Hematopoietic multipotent progenitor cell treated with erythropoietin and hydrocortisone succinate and interleukin-3 and kit ligand, for 15 days (in vitro differentiated cells): ENCODE results near the gene FAF2.
A peak's percentile ranks its signal among the peaks of the same experiment; 100 is the strongest.
"Not testable (repeated sequence)": the region's sequence is repeated elsewhere in the genome, so short reads cannot be mapped to it uniquely, and the experiment has no call there.

Source experiments
- DNase-seq: peaks from one replicate; pipeline ENCODE4 v3.0.0-alpha.2; 2015; ENCODE audit warnings: low spot score

The FAF2 gene

GRCh38 chr5:176416965-176417364 lies 31.2 kb upstream of the FAF2 start:
- DNase-seq: no peak

DNA sequence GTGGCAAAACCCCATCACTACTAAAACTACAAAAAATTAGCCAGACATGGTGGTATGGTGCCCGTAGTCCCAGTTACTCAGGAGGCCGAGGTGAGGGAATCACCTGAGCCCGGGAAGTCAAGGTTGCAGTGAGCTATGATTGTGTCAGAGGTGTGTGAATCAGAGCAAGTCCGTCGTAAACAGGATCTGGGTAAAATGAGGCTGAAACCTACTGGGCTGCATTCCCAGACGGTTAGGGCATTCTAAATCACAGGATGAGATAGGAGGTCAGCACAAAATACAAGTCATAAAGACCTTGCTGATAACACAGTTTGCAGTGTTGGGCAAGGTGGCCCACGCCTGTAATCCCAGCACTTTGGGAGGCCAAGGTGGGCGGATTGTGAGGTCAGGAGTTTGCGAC lies 29.9 kb upstream of the FAF2 start:
- DNase-seq: no peak

DNA sequence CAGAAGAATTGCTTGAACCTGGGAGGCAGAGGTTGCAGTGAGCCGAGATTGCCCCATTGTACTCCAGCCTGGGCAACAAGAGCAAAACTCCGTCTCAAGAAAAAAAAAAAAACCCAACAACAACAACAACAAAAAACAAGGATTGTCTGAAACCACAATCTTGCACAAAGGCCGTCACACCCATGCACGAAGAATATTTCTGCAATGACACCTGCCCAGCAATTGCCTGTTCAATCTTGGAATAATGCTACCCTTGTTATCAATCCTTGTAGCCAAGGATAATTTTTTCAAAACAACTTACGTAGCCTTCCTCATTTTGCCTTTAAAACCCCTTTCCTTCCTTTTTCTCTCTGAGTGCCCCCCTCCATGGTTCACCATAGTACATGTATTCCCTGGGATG lies 28.1 kb upstream of the FAF2 start:
- no peak for DNase-seq

- DNase-seq: no peak
Measured at GRCh38 chr5:176420972-176421544, 27.1 kb upstream of the FAF2 start.

DNA sequence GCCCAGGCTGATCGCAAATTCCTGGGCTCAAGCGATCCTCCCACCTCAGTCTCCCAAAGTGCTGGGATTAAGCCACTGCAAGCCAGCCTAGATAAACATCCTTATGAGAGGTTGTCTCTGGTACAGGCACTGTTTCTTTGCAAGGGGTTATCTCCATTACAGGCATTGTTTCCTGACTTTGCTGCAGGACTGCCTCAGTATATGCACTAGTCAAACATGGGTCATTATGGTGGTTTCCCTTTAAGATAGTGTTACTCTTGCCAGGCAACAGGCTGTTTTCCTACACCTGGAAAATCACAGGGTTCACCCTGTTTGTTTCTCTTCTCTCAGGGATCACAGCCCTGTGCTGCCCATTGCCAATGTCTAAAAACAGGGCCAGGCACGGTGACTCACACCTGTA lies 24.0 kb upstream of the FAF2 start:
- DNase-seq: no peak

GRCh38 chr5:176425138-176425537 lies 23.0 kb upstream of the FAF2 start:
- no peak for DNase-seq

GRCh38 chr5:176425791-176426190 lies 22.4 kb upstream of the FAF2 start:
- no peak for DNase-seq

DNA sequence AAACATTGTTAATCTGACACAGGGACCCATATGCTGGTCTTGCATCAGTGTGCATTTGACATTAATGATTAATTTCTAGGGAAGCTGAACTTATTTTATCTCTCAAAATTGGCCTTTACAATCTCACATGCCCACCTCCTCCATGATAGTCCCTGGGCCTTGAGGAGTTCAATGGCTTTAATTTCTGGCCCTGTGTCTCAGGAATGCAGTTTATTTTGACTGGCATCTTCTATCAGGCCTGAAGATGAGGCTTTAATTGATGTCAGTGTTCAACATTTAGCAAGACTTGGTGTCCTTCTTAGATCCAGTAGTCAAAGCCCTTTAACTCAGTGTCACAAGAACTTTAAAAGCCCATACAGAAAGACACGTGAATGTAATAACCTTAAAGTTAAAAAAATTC lies 21.3 kb upstream of the FAF2 start:
- no peak for DNase-seq

DNA sequence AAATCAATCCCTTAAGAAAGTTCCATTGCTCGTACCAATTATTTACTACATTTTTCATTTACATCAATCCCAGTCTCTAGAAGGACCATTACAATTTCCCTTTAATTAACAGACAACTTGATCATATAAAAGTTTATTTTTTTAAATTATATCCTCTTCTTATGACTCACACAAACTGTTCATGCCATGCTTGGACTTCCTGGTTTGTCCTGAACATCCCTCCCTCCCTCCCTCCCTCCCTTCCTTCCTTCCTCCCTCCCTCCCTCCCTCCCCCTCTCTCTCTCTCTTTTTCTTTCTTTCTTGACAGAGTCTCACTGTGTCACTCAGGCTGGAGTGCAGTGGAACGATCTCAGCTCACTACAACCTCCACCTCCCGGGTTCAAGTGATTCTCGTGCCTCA lies 20.2 kb upstream of the FAF2 start:
- no peak for DNase-seq

DNA sequence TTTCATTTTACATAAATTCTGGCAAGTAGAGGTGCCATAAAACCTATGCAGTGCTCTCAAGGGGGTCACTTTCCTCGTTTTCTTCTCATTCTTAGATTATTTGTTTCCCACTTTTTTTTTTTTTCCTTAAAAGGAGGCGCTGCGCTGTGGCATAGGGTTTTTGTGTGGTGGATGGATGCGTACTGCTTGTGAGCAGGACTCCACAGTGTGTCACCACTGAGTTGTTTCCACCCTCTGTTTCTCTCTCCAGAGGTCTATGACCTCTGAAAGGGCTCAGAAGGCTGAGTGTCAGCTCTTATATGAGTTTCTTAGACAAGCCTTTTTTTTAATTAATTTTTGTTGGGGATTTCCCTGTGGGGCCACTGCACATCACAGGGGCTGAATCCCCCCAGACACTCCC lies 18.2 kb upstream of the FAF2 start:
- DNase-seq: no peak

DNA sequence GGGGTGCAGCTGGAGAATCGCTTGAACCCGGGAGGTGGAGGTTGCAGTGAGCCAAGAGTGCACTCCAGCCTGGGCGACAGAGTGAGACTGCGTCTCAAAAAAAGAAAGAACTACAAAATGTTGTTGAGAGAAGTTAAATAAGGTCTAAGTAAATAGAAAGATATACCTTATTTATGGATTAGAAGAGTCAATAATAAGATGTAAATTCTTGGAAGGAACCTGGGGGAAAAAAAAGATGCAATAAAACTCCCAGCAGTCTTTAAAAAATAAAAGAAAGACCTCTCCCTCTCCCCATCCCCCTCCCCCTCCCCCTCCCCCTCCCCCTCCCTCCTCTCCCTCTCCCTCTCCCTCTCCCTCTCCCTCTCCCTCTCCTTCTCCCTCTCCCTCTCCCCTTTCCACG lies 15.5 kb upstream of the FAF2 start:
- DNase-seq: no peak

DNA sequence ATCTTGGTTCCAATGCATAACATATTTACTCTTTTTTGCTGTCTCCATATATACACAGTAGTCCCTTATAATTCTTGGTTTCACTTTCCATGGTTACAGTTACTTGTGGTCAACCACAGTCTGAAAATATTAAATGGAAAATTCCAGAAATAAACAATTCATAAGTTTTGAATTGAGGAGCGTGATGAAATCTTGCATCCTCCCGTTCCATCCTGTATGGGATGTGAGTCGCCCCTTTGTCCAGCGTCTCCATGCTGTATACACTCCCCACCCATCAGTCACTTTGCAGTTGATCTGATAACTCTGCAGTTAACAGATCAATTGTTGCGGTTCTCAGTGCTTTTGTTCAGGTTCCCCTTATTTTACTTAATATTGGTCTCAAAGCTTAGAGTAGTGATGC lies 11.5 kb upstream of the FAF2 start:
- DNase-seq: no peak

DNA sequence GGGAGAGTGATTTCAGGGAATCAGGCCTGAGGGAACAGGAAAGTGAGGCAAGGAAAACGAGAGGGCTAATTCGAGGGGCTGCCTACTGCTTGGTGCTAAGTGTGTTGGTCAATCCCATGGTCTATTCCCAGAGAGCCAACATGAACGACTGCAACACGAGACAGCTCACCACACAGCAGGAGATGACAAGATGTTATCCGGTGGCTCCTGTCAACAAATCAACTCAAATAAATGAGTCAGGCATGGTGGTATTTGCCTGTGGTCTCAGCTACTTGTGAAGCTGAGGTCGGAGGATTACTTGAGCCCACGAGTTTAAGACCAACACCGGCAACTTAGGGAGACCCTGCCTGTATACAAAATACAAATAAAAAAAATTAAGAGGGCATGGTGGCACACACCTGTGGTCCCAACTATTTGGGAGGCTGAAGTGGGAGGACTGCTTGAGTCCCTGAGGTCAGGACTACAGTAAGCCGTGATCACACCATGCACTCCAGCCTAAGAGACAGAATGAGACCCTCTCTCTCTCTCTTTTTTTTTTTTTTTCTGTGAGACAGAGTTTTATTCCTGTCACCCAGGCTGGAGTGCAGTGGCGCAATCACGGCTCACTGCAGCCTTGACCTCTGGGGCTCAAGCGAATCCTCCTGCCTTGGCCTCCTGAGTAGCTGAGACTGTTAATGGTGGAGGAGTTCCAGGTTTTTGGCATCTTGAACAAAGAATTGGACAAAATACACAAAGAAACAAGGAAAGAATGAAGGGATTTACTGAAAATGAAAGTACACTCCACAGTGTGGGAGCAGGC lies 9.0 kb upstream of the FAF2 start:
- DNase-seq: no peak

DNA sequence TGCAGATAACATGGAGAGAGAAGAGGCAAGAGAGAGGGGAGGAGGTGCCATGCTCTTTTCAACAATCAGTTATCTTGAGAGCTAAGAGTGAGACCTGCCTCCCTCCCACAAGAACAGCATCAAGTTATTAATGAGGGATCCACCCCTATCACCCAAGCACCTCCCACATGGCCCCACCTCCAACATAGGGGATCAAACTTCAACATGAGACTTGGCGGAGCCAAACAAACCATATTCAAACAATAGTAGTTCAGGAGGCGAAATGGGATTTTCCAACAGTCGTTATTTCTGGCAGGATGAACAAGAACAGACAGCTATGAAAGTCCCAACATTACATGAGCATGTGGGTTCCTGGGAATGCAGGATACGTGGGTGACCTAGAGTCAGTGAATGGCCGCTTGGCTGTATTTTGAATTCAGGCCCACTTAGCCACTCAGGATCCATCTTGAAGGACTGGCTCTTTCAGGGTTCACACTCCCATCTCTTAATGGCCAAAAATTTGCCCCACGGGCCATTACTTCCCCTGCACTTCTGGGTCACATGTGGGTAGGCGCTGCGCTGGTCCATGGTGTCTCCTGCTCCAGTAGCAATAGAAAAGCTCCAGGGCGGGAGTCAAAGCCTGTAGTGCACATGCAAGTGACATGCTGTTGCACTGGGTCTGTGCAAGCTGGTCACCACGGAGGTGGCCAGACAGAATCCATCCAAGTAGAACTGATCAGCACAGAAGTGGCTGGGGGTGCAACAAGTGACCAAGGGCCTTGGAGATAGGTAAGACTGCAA lies 7.1 kb upstream of the FAF2 start:
- DNase-seq: no peak

DNA sequence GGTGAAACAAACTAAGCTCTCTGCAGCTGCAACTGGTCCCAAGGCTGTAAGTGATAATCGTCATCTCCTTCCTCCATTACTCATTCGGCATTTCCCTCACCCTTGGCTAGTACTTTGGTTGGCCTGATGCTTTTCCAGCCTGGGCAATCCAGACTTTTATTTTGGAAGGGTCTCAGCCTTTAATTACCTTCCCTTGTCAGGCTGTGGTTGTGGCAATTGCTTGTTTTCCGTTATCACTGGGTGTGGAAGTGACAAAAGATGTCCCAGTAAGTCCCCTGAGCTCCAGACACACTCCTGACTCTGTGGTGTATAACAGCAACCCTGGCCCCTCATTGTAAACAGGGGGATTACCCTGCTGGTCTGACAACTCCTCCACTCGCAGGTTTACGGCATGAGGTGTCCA lies 6.3 kb upstream of the FAF2 start:
- no peak for DNase-seq

DNA sequence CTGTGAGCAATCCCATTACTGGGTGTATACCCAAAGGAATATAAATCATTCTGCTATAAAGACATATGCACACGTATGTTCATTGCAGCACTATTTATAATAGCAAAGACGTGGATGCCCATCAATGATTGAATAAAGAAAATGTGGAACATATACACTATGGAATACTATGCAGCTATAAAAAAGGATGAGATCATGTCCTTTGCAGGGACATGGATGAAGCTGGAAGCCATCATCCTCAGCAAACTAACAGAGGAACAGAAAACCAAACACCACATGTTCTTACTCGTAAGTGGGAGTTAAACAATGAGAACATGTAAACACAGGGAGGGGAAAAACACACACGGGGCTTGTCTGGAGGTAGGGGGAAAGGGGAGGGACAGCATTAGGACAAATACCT lies 5.3 kb upstream of the FAF2 start:
- DNase-seq: not testable (repeated sequence)

GRCh38 chr5:176444742-176445141 lies 3.4 kb upstream of the FAF2 start:
- DNase-seq: no peak

- no peak for DNase-seq
Measured at GRCh38 chr5:176446028-176446665, 2.0 kb upstream of the FAF2 start.

DNA sequence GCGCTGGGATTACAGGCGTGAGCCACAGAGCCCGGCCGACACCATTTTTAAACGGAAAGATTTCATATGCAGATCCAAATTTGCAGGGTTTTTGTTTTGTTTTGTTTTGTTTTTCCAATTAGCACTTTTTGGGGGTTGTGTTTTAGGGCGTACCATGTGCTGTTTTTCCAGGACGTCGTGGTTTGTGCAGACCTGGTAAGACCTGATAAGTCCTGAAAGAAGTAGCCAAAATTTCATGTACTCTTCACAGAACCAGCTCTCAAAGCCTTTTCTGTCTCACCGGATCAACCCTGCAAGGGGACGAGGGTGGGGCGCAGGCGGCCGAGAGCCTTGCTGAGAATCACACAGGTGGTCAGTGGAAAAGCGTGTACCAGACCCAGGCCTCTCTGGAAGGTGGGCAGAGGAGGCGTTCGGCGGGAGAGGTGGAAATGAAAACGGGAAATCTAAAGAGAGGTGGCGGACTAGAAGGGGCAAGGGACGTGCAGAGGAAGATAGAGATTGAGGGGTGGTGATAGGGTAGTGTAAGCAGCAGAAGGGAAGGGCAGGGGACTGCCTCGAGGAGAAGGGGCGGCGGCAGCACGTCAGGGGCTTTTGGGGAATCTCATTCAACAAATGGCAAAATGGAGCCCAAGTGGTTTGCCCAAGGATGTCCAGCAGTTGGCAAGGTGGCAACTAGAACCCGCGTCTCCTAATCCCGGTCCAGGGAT lies 1.1 kb upstream of the FAF2 start:
- DNase-seq: peak; percentile 34

DNA sequence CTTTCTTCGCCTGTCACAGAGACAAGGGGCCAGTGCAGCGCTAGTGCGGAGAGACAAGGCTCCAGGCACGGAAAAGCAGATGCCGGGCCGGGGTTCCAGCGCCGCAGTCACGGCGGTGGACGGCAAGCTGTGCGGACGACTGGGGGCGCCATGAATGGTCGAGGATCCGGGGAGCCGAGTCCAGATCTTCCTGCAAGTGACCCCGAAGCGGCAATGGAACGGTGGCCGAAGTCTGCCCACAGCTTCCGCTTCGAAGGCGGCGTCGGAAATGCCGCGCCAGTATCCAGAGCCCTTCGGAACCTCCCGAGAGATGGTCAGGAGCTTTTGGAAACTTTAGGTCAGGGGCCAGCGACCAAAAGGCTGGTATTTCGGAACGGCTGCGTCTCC lies 601 bp upstream of the FAF2 start:
- no peak for DNase-seq

DNA sequence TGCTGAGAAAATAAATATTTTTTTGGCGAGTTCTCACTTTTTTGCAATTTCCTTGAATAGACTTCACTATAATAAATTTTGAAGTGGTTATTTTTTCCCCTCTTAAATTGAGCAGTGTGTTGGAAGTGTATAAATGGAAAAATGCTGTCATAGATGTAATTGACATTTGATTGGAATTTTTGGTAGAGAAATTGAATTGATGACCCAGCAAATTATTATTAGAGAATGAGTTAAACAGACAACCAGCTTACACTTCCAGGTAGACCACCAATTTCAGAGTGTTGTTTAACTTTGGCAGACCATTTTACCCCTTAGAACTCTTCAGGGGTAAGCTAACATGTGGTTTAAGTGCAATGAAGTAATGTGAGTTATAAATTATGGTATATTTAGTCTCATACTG lies 1.9 kb downstream of the FAF2 start:
- no peak for DNase-seq

GRCh38 chr5:176454724-176455394 lies 6.7 kb downstream of the FAF2 start:
- DNase-seq: no peak
